Gastroesophageal sphincter (tissue), 4 donors: ENCODE data around the gene PCDHGA4. TPM values are rescaled to one million over a fixed set of nuclear protein-coding genes. Genes with fewer than 3 reads are reported as not detected.

Source experiments
- ATAC-seq: fragments of 150-250 bp; one replicate; pipeline ENCODE4 v1.9.1; 2016; ENCODE audit warnings: mild to moderate bottlenecking, moderate library complexity
- H3K27ac ChIP-seq, 4 donors: fragments of 200-600 bp; sonication (generic) in 3 of 4; 1 replicate in 3 of 4; 2 replicates in 1 of 4; pipeline ENCODE4 v1.5.1; 2016 to 2019
- H3K27me3 ChIP-seq: fragments of 200-600 bp; sonication (generic); one replicate; pipeline ENCODE4 v1.5.1; 2019
- H3K36me3 ChIP-seq, 2 donors: fragments of 200-600 bp; sonication (generic); one replicate each; pipeline ENCODE4 v1.5.1; 2019; ENCODE audit warnings: control low read depth in 1 of 2
- H3K4me1 ChIP-seq, 3 donors: fragments of 200-600 bp; sonication (generic); 1 replicate in 2 of 3; 2 replicates in 1 of 3; pipeline ENCODE4 v1.5.1; 2016 to 2019; ENCODE audit warnings: control low read depth in 2 of 3
- H3K4me3 ChIP-seq, 2 donors: fragments of 200-600 bp; sonication (generic); one replicate each; pipeline ENCODE4 v1.5.1; 2019; ENCODE audit warnings: mild to moderate bottlenecking in 1 of 2, moderate library complexity in 1 of 2
- H3K9me3 ChIP-seq, 3 donors: fragments of 200-600 bp; sonication (generic); one replicate each; pipeline ENCODE4 v1.5.1; 2017 to 2019; ENCODE audit warnings: control low read depth in 2 of 3
- CTCF ChIP-seq, 4 experiments: fragments of 200-600 bp in 2 of 4; fragments of 450-650 bp in 2 of 4; sonication (generic) in 1 of 4; IDR thresholded peaks; one replicate each; pipeline ENCODE4 v1.5.1; 2017 to 2019; ENCODE audit warnings: antibody characterized with exemption in 4 of 4, mild to moderate bottlenecking in 2 of 4, moderate library complexity in 2 of 4
- EP300 ChIP-seq: sonication (generic); formaldehyde crosslinking; IDR thresholded peaks from one replicate; pipeline ENCODE4 v1.6.1; 2017; ENCODE audit warnings: antibody characterized with exemption, mild to moderate bottlenecking
- POLR2A ChIP-seq, 2 donors: fragments of 450-650 bp; IDR thresholded peaks; one replicate each; pipeline ENCODE4 v1.6.1; 2017; ENCODE audit warnings: antibody characterized with exemption in 2 of 2, mild to moderate bottlenecking in 2 of 2, moderate library complexity in 1 of 2
- POLR2AphosphoS5 ChIP-seq: sonication (generic); formaldehyde crosslinking; IDR thresholded peaks from one replicate; pipeline ENCODE4 v1.6.1; 2017; ENCODE audit warnings: antibody characterized with exemption
- WGBS, 2 donors: methylation state at CpG; one replicate each; pipeline ENCODE4 v1.1.5; 2018; ENCODE audit warnings: low coverage in 1 of 2; 5-methylcytosine and 5-hydroxymethylcytosine counted together
- total RNA-seq, 4 donors: library from RNA; depleted of rRNA; stranded (reverse); fragments of >200 nt; gene quantifications; one replicate each; pipeline ENCODE4 v1.1.0, GENCODE V29; 2016

The PCDHGA4 gene
- total RNA-seq, 4 donors from 2014 or later, result 2.4 to 12.0 (median 6.3) TPM

- TF ChIP-seq POLR2A (IDR thresholded peaks at IDR 0.05) (no peak), EP300 (no peak), POLR2AphosphoS5 (no peak), CTCF (IDR thresholded peaks at IDR 0.05) (no peak)
- H3K36me3 ChIP-seq, result peaks cover 0 to 49% of the 10 kb centered on the region in 2 donors
- WGBS, 2 donors, result 64 to 72% methylated on average over 3 to 5 of the region's 5 CpGs
- H3K4me3 ChIP-seq, result peak overlapping the region; percentile 60 to 66
- no peak for ATAC-seq
- H3K4me1 ChIP-seq, result peaks cover 0 to 12% (median 0%) of the 10 kb centered on the region in 3 donors
- peak overlapping the region in 2 of 4 donors; percentile 90 to 96 for H3K27ac ChIP-seq
- peaks cover 2 to 64% (median 10%) of the 10 kb centered on the region in 3 donors for H3K9me3 ChIP-seq
- H3K27me3 ChIP-seq, result no peaks in the 10 kb centered on the region
These were observed 35.1 kb upstream of the PCDHGA4 start for GRCh38 chr5:141319699-141320098.

- Histone ChIP-seq H3K27me3 (no peaks in the 10 kb centered on the region), H3K4me3 (peak within 1 kb of the TSS; percentile 60 to 66), H3K27ac (peak within 1 kb of the TSS; percentile 76 to 98 (median 93)), H3K36me3 (peaks cover 0 to 45% of the 10 kb centered on the region in 2 donors), H3K9me3 (peaks cover 2 to 56% (median 10%) of the 10 kb centered on the region in 3 donors), H3K4me1 (peaks cover 0 to 12% (median 0%) of the 10 kb centered on the region in 3 donors)
- TF ChIP-seq CTCF (IDR thresholded peaks at IDR 0.05) (peak; percentile 45 to 82 (median 62)), POLR2A (IDR thresholded peaks at IDR 0.05) (peak; percentile 81 to 89), POLR2AphosphoS5 (peak; percentile 94), EP300 (no peak)
- 2 to 5% methylated on average over 11 to 23 of the region's 67 CpGs for WGBS, 2 donors
- ATAC-seq, result peak; percentile 99
These were observed 34.3 kb upstream of the PCDHGA4 start, which contains the start of gene TAF7 for GRCh38 chr5:141320225-141321169. TAF7 (minus strand) TSS chr5:141320784; CDS start chr5:141320044, 740 bp downstream.

GRCh38 chr5:141322261-141322660 lies 32.6 kb upstream of the PCDHGA4 start:
- no peak for TF ChIP-seq CTCF (IDR thresholded peaks at IDR 0.05)
- TF ChIP-seq POLR2A (IDR thresholded peaks at IDR 0.05), result no peak
- no peak for TF ChIP-seq EP300
- no peak for TF ChIP-seq POLR2AphosphoS5
- H3K4me1 ChIP-seq, result peaks cover 0 to 18% (median 0%) of the 10 kb centered on the region in 3 donors
- 87 to 89% methylated on average over 3 of the region's 3 CpGs for WGBS, 2 donors
- H3K27ac ChIP-seq, result no peak overlapping the region
- peaks cover 0 to 28% of the 10 kb centered on the region in 2 donors for H3K36me3 ChIP-seq
- no peak for ATAC-seq
- no peak overlapping the region for H3K4me3 ChIP-seq
- no peaks in the 10 kb centered on the region for H3K27me3 ChIP-seq
- H3K9me3 ChIP-seq, result peaks cover 2 to 44% (median 10%) of the 10 kb centered on the region in 3 donors

GRCh38 chr5:141326088-141326854 lies 28.6 kb upstream of the PCDHGA4 start:
- peak; percentile 73 for ATAC-seq
- peaks cover 0 to 50% (median 0%) of the 10 kb centered on the region in 3 donors for H3K9me3 ChIP-seq
- peak overlapping the region; percentile 40 to 46 for H3K4me3 ChIP-seq
- peaks cover 0 to 9% (median 0%) of the 10 kb centered on the region in 3 donors for H3K4me1 ChIP-seq
- H3K36me3 ChIP-seq, result peaks cover 0 to 8% of the 10 kb centered on the region in 2 donors
- 12 to 23% methylated on average over 13 to 27 of the region's 27 CpGs for WGBS, 2 donors
- TF ChIP-seq CTCF (IDR thresholded peaks at IDR 0.05), result peak; percentile 20 to 66 (median 40)
- TF ChIP-seq POLR2AphosphoS5, result peak; percentile 37
- TF ChIP-seq POLR2A (IDR thresholded peaks at IDR 0.05), result peak in 1 of 2 donors; percentile 16
- TF ChIP-seq EP300, result no peak
- H3K27ac ChIP-seq, result peak overlapping the region; percentile 40 to 74 (median 62)
- peaks cover 8% of the 10 kb centered on the region for H3K27me3 ChIP-seq
